Fibroblast of lung (primary cell): ENCODE data around the gene ZNF511. TPM values are rescaled to one million over a fixed set of nuclear protein-coding genes. Genes with fewer than 3 reads are reported as not detected.

Experiments used
- DNase-seq, 2 donors: peaks; one replicate each; pipeline versions ENCODE4 v3.0.0 to v3.0.0-alpha.2; 2010; ENCODE audit warnings: low read depth in 2 of 2
- H2AFZ ChIP-seq: 2 replicates; pipeline ENCODE4 v1.5.1; 2012; ENCODE audit warnings: low read length, control low read depth, inconsistent platforms
- H3K27ac ChIP-seq: 2 replicates; pipeline ENCODE4 v1.5.1; 2011; ENCODE audit warnings: low read length, control low read depth; ENCODE audit not compliant: insufficient read depth
- H3K27me3 ChIP-seq: 2 replicates; pipeline ENCODE4 v1.5.1; 2011; ENCODE audit warnings: mild to moderate bottlenecking, low read length; ENCODE audit not compliant: control insufficient read depth, insufficient read depth
- H3K36me3 ChIP-seq: 2 replicates; pipeline ENCODE4 v1.5.1; 2011; ENCODE audit warnings: low read length; ENCODE audit not compliant: control insufficient read depth, insufficient read depth
- H3K4me1 ChIP-seq: 2 replicates; pipeline ENCODE4 v1.5.1; 2011; ENCODE audit warnings: low read length; ENCODE audit not compliant: control insufficient read depth, insufficient read depth; ENCODE audit errors: extremely low read depth
- H3K4me2 ChIP-seq: 2 replicates; pipeline ENCODE4 v1.5.1; 2011; ENCODE audit warnings: low read length, control low read depth; ENCODE audit not compliant: insufficient read depth; ENCODE audit errors: extremely low read depth
- H3K4me3 ChIP-seq, 4 experiments: fragments of 200-600 bp in 1 of 4; sonication (generic) in 1 of 4; replicated peaks in 1 of 4; 2 replicates each; pipeline ENCODE4 v1.5.1; 2011 to 2016; ENCODE audit warnings: low read length in 4 of 4, low read depth in 3 of 4, mild to moderate bottlenecking in 3 of 4, control low read depth in 2 of 4, inconsistent platforms in 1 of 4, mixed read lengths in 1 of 4; ENCODE audit not compliant: insufficient read depth in 1 of 4; ENCODE audit errors: control extremely low read depth in 1 of 4
- H3K79me2 ChIP-seq: 2 replicates; pipeline ENCODE4 v1.5.1; 2012; ENCODE audit warnings: mild to moderate bottlenecking, low read length, inconsistent platforms; ENCODE audit not compliant: control insufficient read depth, insufficient read depth
- H3K9ac ChIP-seq: 2 replicates; pipeline ENCODE4 v1.5.1; 2011; ENCODE audit warnings: mild to moderate bottlenecking, low read length, control low read depth; ENCODE audit not compliant: insufficient read depth
- H3K9me3 ChIP-seq: 2 replicates; pipeline ENCODE4 v1.5.1; 2012; ENCODE audit warnings: low read depth, low read length; ENCODE audit not compliant: control insufficient read depth, insufficient read depth
- H4K20me1 ChIP-seq: 2 replicates; pipeline ENCODE4 v1.5.1; 2011; ENCODE audit warnings: low read length; ENCODE audit not compliant: control insufficient read depth, insufficient read depth; ENCODE audit errors: extremely low read depth
- EZH2 ChIP-seq: IDR thresholded peaks from 2 replicates; pipeline ENCODE4 v1.5.1; 2012; ENCODE audit warnings: low read length, control low read depth, mild to moderate bottlenecking; ENCODE audit errors: missing control alignments
- polyA plus RNA-seq, 2 donors: library from polyadenylated mRNA; depleted of rRNA in 1 of 2; stranded (reverse) in 1 of 2; unstranded in 1 of 2; fragments of >200 nt; gene quantifications; 2 replicates each; pipeline ENCODE4 v1.2.1, GENCODE V29; 2011 to 2012; ENCODE audit warnings: missing spikeins in 1 of 2
- total RNA-seq: library from RNA; depleted of rRNA; stranded (reverse); fragments of >200 nt; gene quantifications from 2 replicates; pipeline ENCODE4 v1.2.1, GENCODE V29; 2014
- TF ChIP-seq, protein P1 (sequence below), 2 donors: IDR thresholded peaks in 1 of 2; conservative IDR thresholded peaks in 1 of 2; 1 replicate in 1 of 2; 2 replicates in 1 of 2; pipeline ENCODE4 v1.5.1; 2011 to 2012; ENCODE audit warnings: low read length in 2 of 2, control low read depth in 1 of 2, inconsistent platforms in 1 of 2, low read depth in 1 of 2, mild to moderate bottlenecking in 1 of 2

Gene ZNF511
- total and polyA plus RNA-seq, 2 donors (not counting 1 experiment from before 2014, with no cell fraction given): 18.5 to 27.7 TPM

DNA sequence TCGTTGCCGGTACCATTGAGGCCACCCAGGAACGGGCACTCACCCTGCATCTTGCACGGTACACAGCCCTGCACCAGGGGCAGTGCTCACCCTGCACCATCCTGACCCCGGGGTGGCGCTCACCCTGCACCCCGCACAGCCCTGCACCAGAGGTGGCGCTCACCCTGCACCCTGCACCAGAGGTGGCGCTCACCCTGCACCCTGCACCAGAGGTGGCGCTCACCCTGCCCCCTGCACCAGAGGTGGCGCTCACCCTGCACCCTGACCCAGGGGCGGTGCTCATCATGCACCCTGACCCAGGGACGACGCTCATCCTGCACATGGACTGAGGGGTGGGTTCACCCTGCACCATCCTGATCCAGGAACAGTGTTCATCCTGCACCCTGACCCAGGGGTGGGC, 6.5 kb upstream of the ZNF511 start:
- no peaks in the 10 kb centered on the region for H4K20me1 ChIP-seq
- H3K79me2 ChIP-seq: peaks cover 46% of the 10 kb centered on the region
- no peak overlapping the region for H3K9ac ChIP-seq
- no peak overlapping the region for H3K4me2 ChIP-seq
- H3K4me3 ChIP-seq: no peak overlapping the region
- TF ChIP-seq, protein P1, sequence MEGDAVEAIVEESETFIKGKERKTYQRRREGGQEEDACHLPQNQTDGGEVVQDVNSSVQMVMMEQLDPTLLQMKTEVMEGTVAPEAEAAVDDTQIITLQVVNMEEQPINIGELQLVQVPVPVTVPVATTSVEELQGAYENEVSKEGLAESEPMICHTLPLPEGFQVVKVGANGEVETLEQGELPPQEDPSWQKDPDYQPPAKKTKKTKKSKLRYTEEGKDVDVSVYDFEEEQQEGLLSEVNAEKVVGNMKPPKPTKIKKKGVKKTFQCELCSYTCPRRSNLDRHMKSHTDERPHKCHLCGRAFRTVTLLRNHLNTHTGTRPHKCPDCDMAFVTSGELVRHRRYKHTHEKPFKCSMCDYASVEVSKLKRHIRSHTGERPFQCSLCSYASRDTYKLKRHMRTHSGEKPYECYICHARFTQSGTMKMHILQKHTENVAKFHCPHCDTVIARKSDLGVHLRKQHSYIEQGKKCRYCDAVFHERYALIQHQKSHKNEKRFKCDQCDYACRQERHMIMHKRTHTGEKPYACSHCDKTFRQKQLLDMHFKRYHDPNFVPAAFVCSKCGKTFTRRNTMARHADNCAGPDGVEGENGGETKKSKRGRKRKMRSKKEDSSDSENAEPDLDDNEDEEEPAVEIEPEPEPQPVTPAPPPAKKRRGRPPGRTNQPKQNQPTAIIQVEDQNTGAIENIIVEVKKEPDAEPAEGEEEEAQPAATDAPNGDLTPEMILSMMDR (conservative IDR thresholded peaks at IDR 0.05 in 1 of 2, IDR thresholded peaks at IDR 0.05 in 1 of 2; ENCODE audit: low read depth in 1 of 2, low read length in 2 of 2): no peak
- no peak for TF ChIP-seq EZH2
- no peak for DNase-seq
- no peaks in the 10 kb centered on the region for H3K27me3 ChIP-seq
- H3K27ac ChIP-seq: no peak overlapping the region
- no peaks in the 10 kb centered on the region for H3K4me1 ChIP-seq
- no peaks in the 10 kb centered on the region for H3K9me3 ChIP-seq
- peaks cover 22% of the 10 kb centered on the region for H3K36me3 ChIP-seq
- H2AFZ ChIP-seq: no peak overlapping the region

- H2AFZ ChIP-seq: no peak overlapping the region
- H3K4me3 ChIP-seq: no peak overlapping the region
- no peaks in the 10 kb centered on the region for H4K20me1 ChIP-seq
- H3K4me2 ChIP-seq: no peak overlapping the region
- H3K9ac ChIP-seq: no peak overlapping the region
- H3K79me2 ChIP-seq: peaks cover 56% of the 10 kb centered on the region
- H3K9me3 ChIP-seq: no peaks in the 10 kb centered on the region
- H3K4me1 ChIP-seq: peaks cover 3% of the 10 kb centered on the region
- no peak overlapping the region for H3K27ac ChIP-seq
- no peak for TF ChIP-seq EZH2
- TF ChIP-seq, protein P1 (conservative IDR thresholded peaks at IDR 0.05 in 1 of 2, IDR thresholded peaks at IDR 0.05 in 1 of 2; ENCODE audit: low read depth in 1 of 2, low read length in 2 of 2): no peak
- peaks cover 20% of the 10 kb centered on the region for H3K36me3 ChIP-seq
- H3K27me3 ChIP-seq: no peaks in the 10 kb centered on the region
- DNase-seq: no peak
Observed at GRCh38 chr10:133303206-133303605, 5.5 kb upstream of the ZNF511 start.

GRCh38 chr10:133306097-133306476, 2.6 kb upstream of the ZNF511 start:
- no peak for DNase-seq
- Histone ChIP-seq H4K20me1 (no peaks in the 10 kb centered on the region), H3K4me1 (peaks cover 3% of the 10 kb centered on the region), H3K4me2 (no peak overlapping the region), H3K36me3 (peaks cover 16% of the 10 kb centered on the region), H3K27ac (no peak overlapping the region), H3K27me3 (no peaks in the 10 kb centered on the region), H2AFZ (no peak overlapping the region), H3K9ac (no peak overlapping the region), H3K9me3 (no peaks in the 10 kb centered on the region), H3K79me2 (peaks cover 59% of the 10 kb centered on the region), H3K4me3 (no peak overlapping the region)
- TF ChIP-seq, protein P1 (conservative IDR thresholded peaks at IDR 0.05 in 1 of 2, IDR thresholded peaks at IDR 0.05 in 1 of 2; ENCODE audit: low read depth in 1 of 2, low read length in 2 of 2): no peak
- TF ChIP-seq EZH2: no peak
